HG02588 (cell line): ENCODE results near the gene MCL1.
"Not testable (repeated sequence)": the region's sequence is repeated elsewhere in the genome, so short reads cannot be mapped to it uniquely, and the experiment has no call there.

Experiments used
- ATAC-seq: cut with Tn5 transposase; IDR thresholded peaks from one replicate; pipeline ENCODE4 v1.9.1; 2021; ENCODE audit warnings: mild to moderate bottlenecking, moderate library complexity; ENCODE audit not compliant: unreplicated experiment

Gene MCL1

DNA sequence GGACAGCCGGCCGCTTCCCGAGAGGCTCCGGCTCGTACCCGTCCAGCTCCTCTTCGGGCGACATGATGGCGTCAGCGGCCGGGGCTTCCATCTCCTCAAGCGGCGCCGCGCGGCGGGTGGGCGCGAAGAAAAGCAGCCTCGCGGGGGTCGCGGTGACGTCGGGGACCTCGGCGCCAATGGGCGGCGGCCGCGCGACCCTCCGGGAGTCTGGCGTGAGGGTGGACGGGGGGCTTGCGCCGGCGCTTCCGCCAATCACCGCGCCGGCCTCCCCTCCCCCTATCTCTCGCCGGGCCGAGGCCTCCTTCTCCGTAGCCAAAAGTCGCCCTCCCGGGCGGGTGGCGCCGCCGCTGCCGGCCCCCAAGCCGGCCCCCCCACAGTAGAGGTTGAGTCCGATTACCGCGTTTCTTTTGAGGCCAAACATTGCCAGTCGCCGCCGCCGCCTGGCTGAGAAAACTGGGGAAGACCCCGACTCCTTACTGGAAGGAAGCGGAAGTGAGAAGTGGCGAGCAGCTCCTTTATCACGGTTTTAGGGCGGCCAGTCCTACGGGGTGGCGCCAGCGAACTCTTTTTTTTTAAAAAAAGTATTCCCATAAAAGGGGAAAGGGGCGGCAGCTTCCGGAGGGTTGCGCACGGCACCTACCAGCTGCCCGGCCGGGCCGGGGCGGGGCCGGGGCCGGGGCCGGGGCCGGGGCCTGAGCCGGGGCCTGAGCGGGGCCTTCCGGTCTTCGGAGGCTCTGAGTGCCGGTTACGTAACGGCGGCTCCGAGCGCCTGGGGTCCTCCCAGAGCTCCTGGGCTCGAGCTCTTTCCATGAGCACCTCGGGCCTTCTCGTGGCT lies at the start of gene MCL1:
MCL1 (minus strand) TSS at position 501 of the 835 bp plus-strand sequence; CDS start at position 421, 80 bp downstream.
- peak; percentile 86 for ATAC-seq

DNA sequence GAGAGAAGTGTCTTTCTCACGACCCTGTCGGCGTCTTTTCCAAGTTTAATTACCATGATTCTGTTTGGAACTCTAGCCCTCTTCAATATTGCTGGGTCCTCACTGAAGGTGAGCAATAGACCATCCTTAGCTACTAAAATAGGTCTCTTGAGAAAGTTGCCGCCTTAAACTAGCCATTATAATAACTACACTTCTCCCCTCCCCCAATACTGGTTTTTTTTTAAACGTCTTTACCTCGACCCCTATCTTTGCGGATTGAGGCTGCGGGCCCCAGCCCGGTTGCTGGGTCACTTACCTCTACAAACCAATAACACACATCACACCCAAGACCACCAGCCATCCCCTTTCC lies 49.3 kb upstream of the MCL1 start:
- no peak for ATAC-seq

DNA sequence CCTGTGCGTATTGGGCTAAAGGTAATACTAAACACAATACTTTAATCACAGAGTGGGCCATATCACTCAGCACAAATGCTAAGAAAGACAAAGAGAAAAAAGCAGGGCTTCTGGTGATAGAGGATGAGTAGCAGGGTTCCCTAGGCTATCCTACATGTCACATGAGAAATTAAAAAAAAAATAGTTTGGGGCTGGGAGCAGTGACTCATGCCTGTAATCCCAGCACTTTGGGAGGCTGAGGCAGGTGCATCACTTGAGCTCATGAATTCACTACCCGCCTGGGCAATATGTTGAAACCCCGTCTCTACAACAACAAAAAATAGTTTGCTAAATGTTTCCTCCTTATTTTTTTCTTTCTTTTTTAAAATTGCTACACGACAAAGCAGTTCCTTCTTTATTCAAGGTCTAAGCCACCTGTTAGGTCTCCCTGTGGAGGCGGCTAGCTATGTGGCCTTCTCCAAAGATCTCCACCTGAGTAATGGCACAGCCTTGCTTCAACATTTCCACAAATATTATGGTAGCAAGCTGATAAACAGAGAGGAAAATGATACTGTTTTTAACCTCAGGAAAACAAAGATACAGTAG lies 48.5 kb upstream of the MCL1 start:
- no peak for ATAC-seq

DNA sequence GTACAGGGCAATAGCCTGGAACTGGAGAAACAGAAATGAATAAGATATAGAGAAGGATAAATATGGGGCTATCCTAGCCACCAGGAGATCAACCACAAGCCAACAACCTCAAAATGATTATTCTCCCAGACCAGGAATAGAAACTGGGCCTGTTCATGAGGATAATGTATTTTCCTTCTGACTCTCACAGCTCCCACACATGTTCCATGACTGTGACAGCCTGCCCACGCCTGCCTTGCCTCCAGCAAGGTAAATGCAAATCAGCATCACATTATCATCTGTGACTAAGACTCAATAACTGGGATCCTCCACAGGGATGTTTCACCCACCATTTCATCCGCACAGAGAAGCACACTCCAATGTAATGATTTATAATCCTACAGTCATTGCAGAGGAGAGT lies 46.7 kb upstream of the MCL1 start:
- ATAC-seq: no peak

DNA sequence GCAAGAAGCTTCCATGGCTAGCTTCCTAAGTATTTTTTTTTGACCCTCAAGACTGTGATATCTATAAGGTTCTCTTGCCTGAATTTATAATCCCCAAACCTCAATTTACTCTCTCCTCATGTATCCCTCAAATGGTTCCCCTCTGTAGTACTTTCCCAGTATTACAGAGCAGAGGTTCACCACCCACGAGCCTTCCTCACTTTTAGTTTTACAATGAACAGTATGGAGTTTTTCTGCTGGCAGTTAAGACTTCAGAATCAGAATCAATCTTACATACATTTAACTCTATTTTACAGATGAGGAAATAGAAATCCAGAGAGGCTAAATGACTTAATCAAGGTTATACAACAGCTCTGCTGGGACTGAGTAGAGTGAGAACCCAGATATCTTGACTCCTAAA lies 45.1 kb upstream of the MCL1 start:
- not testable (repeated sequence) for ATAC-seq

DNA sequence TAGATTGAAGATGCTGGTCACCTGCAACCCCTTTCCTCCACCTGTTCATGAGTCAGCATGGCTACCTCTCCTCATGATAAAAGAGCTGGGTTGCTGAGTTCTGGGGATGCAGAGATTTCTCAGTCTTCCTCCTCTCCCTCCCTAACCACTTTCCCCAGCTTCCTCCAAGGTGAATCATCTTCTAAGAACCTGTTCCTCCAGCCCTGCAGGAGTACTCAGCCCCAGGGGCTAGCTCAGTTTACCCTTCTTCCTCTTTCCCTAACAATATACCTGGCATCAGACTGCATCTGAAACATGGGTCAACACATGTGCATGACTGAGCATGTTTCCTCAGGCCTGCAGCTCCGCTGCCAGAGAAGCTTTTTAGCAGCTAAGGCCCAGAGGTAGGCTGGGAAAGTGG lies 44.7 kb upstream of the MCL1 start:
- not testable (repeated sequence) for ATAC-seq

DNA sequence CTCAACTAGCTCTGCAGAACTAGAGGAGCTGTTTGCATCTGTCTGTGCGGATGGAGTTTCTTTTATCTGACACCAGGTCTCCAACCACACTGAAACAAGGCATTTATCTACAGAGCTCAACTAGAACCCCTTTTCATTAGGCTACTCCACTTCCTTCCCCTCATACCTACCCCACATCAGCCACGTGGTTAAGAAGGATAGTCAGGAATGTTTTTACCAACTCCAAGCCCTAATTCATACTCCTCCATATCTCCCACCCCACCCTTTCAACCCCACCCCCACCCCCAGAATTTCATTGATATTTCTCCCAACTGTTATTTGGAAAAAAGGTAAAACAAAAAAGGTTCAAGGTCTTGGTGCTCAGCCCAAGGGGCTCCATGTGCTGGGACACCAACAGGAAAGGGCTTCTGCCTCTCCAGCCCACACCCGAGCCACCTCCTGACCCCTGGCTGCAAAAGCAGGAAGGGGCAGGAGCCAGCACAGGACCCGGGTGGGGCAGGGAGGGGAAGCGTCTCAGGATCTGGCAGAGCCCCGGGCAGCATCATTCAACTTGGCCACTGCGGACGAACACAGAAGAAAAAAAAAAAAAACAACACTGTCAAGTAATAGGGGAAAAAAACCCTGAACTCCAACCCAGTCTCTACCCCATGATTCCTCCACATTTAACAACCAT lies 43.0 kb upstream of the MCL1 start:
- ATAC-seq: no peak

DNA sequence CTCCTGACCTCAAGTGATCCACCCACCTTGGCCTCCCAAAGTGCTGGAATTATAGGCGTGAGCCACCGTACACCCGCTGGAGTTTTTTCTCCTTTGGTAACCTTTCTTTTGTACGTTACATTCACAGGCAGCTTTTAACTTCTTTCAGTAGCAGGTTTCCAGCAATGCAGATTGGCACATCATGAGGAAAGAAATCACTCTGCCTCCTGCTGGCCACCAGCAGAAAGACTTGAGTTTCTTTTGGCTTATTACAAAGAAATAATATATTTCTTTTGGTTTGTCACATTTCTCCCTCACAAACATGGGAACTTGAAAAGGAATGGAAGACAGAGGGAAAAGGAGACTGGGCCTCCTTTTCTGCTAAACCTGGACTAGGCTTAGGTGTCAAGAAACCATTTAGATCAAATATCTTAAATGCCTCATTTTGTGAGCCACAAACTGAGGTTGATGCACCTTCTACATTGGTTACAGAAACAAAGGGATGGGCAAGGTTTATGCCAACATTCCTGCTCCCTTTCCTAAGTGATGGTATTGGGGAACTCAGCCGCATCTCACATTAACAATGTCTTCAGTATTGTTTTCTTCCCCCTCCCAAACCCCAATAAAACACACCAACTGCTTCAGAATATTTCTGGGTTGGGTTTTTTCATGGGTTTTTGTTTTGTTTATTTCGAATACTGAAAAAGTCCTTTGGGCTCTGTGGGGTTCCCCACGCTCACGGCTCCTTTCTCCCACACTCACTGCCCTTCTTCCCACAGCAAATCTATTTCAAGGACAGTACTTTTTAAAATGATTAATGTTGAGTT lies 42.3 kb upstream of the MCL1 start:
- no peak for ATAC-seq

DNA sequence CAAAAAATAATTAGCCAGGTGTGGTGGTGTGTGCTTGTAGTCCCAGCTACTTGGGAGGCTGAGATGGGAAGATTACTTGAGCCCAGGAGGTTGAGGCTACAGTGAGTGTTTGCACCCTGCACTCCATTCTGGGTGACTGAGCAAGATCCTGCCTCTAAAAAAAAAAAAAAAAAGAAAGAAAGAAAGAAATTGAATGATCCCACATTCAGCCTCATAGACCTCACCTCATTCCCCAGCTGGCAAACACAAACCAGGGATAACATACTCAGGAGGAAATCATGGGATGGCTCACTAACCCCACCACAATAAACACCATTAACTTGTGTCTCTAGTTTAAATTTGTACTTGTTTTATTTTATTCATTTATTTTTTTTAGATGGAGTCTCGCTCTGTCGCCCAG lies 41.5 kb upstream of the MCL1 start:
- no peak for ATAC-seq

DNA sequence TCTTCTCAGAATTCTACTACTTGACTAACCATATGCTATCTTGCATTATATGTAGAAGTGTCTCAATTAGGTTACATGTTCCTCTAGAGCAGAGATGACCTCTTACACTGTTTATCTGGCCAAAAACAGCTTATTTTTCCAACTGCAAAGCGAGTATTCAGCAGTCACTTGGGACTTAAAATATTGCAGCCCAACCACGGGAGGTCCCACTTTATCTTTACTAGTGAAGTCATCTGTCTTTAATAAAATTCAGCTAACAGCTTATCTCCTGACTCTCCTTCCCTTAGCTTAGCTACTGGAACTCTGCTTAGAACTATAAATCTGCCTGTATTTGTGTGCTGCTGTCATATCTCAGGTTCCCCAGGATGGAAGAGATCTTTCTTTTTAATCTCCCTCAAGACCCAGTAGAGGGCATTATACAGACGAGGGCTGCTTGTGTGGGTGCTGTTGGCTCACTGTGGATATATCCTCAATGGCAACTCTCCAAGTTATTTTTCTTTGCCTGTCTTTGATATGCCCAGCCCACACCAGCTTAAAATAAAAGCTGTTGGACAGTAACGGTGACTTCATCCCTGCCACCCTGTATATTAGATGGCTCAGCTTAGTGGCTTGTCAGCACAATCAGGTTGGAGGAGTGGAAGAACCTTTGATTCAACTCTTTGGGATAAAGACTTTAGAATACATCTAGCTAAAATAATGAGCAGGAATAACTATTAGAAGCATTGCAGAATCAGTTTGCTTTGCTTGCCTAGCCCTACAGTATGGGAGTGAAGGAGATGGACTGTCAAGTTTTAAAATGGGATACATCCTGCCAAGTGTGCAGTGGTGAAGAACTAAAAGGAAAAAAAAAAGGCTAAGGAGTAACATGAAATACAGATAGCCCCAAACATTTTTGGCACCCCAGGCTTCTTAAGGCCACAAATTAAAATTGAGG lies 40.4 kb upstream of the MCL1 start:
- ATAC-seq: no peak

DNA sequence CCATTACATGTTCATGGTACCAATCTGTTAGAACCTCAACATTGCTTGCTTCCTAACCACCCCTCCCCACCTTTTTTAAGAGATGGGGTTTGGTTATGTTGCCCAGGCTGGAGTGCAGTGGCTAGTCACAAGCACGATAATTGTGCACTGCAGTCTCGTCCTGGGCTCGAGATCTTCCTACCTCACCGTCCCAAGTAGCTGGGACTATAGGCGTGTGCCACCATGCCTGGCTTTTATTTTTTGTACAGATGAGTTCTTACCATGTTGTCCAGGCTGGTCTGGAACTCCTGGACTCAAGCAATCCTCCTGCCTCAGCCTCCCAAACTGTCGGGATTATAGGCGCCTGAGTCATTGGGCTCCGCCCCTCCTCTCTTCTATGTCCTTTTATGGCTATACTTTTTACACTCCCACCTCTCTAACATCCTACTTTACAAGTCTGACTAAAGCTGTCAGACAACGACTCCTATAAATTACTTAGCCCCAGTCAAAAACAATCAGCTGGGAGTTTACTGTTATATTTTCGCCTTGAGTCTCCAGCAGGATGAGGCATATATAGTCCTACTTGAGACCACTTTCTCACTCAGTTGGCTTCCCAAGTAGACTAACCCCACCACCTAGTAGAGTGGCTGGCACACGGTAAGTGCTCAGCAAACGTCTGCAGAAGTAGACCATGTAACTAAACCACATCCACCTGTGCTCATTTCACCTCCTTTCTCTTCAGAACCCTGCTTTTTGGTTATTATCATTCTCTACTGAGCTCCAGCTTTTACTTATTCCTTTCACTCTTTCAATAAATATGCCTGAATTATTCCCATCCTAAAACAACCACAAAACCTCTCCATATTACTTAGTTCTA lies 36.2 kb upstream of the MCL1 start:
- no peak for ATAC-seq

DNA sequence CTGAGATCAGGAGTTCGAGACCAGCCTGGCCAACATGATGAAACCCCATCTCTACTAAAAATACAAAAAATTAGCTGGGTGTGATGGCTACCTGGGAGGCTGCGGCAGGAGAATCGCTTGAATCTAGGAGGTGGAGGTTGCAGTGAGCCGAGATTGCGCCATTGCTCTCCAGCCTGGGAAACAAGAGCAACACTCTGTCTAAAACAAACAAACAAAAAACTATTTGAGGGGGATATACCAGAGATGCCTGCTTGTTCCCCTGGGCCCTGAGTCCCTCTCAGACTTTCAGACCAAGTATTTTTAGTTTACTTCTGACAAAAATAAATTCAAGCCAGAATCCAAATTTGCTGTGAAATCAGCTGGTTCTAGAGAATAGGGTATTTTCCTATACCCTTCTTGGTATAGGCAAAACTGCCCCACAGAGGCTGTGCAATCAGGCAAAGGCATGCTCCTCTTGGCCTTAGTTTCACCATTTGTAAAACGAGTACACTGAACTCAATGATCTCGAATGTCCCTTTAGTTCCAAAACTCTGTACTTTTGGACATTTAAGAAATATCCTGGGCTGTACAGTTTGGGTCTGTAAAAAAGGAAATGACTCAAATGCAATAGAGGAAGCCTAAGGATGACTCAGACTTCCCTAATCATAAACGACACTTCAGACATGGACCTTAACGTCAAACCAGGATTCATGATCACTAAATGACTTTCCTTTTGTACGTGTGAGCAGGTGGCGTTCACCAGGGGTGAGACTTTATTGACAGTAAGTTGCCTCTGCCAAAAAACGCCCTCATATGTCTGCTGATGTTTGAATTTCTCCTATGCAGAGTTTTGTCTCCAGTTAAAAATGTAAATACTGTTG lies 33.9 kb upstream of the MCL1 start:
- peak; percentile 31 for ATAC-seq

DNA sequence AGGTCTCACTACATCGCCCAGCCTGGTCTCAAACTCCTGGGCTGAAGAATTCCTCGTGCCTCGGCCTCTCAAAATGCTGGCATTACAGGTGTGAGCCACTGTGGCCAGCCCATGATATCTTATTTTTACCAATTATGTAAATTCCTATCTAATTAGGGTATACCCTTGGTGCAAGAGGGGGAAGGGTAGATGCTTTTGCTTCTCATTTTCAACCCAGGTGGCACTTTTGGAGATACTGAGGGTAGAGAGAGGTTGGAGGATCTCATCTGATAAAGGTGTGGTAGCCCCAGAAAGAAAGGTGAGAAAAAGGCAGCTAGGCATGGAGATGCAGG lies 32.6 kb upstream of the MCL1 start:
- ATAC-seq: peak; percentile 10

DNA sequence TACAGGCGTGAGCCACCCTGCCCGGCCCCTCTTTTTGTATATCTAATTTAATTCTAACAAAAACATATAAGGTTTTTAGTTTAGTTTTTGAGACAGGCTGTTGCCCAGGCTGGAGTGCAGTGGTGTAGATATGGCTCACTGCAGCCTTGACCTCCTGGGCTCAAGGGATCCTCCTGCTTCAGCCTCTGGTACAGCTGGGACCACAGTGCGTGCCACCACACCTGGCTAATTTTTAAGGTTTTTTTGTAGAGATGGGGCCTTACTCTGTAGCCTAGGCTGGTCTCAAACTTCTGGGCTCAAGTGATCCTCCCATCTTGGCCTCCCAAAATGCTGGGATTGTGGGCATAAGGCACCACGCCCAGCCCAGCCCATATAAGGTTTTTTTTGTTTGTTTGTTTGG lies 31.2 kb upstream of the MCL1 start:
- no peak for ATAC-seq

DNA sequence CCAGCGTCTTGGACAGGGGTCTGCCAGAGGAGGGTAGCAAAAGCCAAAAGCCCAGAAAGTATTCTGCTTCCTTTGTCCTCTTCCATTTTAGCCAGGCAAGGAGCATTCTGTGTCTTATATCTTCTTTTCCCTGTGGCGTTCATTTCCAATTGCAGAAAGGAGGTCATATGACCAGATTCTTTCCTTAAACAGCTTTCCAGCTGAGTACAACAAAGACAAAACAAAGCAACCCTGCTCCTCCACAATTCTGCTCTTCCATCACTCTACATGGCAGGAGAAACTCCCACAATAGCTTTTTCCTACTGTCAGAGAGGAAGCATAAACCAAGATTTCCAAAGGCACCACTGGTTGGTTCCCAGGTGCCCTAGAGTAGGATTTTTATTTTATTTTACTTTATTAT lies 30.3 kb upstream of the MCL1 start:
- ATAC-seq: no peak

DNA sequence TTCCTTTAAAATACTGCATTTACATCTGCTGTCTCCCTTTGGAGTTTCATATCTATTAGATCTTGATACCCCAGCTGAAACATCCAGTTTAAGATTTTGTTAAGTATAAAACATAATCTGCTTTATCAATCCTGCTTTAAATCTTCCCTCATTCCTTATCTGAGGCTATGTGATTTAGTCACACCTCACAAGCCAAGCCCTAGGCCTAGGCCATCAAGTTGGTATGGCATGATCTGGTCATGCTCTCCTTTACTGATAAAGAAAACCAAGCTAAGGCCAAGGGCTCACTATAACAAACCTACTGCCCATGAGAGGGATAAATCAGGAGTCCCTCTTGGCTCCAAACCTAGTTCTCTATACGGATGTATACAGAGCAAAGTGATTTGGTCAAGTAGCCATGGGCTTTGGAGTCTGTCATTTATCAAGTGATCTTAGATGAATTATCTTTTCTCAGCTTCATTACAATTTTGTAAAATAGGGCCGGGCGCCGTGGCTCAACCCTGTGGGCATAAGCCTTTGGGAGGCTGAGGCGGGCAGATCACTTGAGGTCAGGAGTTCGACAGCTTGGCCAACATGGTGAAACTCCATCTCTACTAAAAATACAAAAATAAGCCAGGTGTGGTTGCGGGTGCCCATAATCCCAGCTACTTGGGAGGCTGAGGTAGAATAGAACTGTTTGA lies 27.2 kb upstream of the MCL1 start:
- ATAC-seq: no peak

DNA sequence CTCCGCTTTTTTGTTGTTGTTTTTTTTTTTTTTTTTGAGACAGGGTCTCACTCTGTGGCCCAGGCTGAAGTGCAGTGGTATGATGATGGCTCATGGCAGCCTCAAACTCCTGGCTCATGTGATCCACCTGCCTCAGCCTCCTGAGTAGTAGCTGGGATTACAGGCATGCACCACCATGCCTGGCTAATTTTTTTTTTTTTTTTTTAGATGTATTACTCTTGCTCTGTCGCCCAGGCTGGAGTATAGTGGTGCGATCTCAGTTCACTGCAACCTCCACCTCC lies 26.0 kb upstream of the MCL1 start:
- ATAC-seq: not testable (repeated sequence)

DNA sequence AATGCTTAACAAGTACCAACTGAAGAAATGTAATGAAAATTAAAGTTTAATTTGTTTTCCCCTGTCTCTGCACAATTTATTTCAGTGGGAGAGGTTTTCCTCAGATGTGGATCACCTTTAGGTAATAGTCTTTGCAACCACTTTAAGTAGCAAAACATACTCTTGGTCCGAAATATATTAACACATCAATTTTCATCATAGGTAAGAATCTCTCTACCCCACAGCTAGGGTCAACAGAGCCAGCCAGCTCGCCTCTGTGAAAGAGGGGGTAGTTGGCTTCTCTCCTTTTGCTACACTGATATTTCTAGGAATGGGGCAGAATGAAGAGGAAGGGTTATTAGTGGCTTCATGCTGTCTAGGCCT lies 24.8 kb upstream of the MCL1 start:
- no peak for ATAC-seq
